Activated CD4-positive, alpha-beta memory T cell treated with anti-CD3 and anti-CD28 coated beads for 36 hours (primary cell): Measurements from ENCODE around the gene CCM2. TPM values are rescaled to one million over a fixed set of nuclear protein-coding genes. Genes with fewer than 3 reads are reported as not detected.

ENCODE experiments used
- CTCF ChIA-PET: fragments of 350-600 bp; sonication (Branson Sonifier 250); formaldehyde crosslinking; loops from one replicate; lab custom pipeline; 2021; ENCODE audit warnings: antibody characterized with exemption, inconsistent platforms; lab: Charles Lee
- POLR2A ChIA-PET: fragments of 350-600 bp; sonication (Branson Sonifier 250); formaldehyde crosslinking; loops from one replicate; lab custom pipeline; 2021; ENCODE audit warnings: antibody characterized with exemption; lab: Charles Lee
- DNase-seq: peaks from one replicate; pipeline ENCODE4 v3.0.0-alpha.2; 2020
- H3K27ac Mint-ChIP-seq: one replicate; pipeline ENCODE4 v1.8.0; 2021; ENCODE audit warnings: mixed read lengths
- H3K27me3 Mint-ChIP-seq: one replicate; pipeline ENCODE4 v1.8.0; 2021; ENCODE audit warnings: mixed read lengths
- H3K36me3 Mint-ChIP-seq: one replicate; pipeline ENCODE4 v1.8.0; 2021; ENCODE audit warnings: mixed read lengths
- H3K4me1 Mint-ChIP-seq: one replicate; pipeline ENCODE4 v1.8.0; 2021; ENCODE audit warnings: low read depth, mixed read lengths
- H3K4me3 Mint-ChIP-seq: one replicate; pipeline ENCODE4 v1.8.0; 2021; ENCODE audit warnings: mild to moderate bottlenecking, mixed read lengths
- H3K9me3 Mint-ChIP-seq: one replicate; pipeline ENCODE4 v1.8.0; 2021; ENCODE audit warnings: mixed read lengths
- intact Hi-C: fragments of 100-400 bp; cut with micrococcal nuclease; formaldehyde crosslinking; loops from one replicate; pipeline ENCODE4 v1.15.1; 2023
- total RNA-seq, 2 experiments: library from RNA; stranded (reverse); gene quantifications; one replicate each; pipeline ENCODE4 v1.2.3, GENCODE V29; 2021

CCM2 gene
- total RNA-seq, 2 experiments from 2014 or later: 85.2 to 89.6 TPM

DNA sequence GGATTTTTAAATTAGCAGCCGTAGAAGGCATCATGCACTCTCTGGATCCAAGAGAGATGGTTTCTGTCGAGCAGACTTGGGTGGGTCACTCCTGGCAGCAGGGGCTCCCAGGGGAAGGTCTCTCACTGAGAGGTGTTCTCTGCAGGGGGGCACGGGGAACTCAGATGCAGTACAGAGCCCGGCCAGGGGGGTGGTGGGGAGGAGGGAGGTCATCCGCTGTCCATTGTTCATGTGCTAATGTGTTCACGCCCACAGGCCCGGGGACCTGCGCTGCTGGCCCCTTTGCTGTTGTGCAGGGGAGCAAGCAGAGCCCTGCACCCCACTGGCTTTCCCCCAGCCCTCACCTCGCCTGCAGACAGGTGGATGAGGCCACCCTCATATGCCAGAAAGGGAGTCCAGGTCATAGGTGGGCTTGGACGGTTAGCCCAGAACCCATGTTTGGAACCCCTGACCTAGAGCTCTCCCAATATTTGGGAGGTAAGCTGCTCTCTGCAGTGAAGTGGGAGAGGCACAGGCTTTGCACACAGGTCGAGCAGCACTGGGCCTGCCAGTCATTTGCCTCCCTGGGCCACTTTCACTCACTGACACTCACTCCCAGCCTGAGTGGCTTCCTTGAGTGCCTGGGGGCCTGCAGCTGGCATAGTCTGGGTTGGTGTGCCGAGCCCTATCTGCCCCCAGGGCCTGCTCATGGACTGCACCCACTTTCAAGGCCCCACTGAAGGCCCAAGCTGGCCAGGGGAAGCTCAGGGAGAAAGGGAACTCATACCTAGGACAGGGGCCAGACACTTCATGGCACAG lies 124.1 kb downstream of the CCM2 start:
- H3K4me3 Mint-ChIP-seq: no peak overlapping the region
- ChIA-PET CTCF (interaction anchor here (0.9 to 3.0 kb wide), 3 partner anchors 12 to 267 kb away, joined by 3 to 15 read pairs (median 4); no protein-coding TSS in a partner anchor), POLR2A (interaction anchor here (1.1 kb wide), 1 partner anchor 9 kb away, joined by 3 read pairs; no protein-coding TSS in a partner anchor)
- H3K9me3 Mint-ChIP-seq: no peaks in the 10 kb centered on the region
- no peak for DNase-seq
- H3K27me3 Mint-ChIP-seq: no peaks in the 10 kb centered on the region
- H3K4me1 Mint-ChIP-seq: peaks cover 16% of the 10 kb centered on the region
- H3K27ac Mint-ChIP-seq: no peak overlapping the region
- no peaks in the 10 kb centered on the region for H3K36me3 Mint-ChIP-seq
- intact Hi-C loops: no loop called here

DNA sequence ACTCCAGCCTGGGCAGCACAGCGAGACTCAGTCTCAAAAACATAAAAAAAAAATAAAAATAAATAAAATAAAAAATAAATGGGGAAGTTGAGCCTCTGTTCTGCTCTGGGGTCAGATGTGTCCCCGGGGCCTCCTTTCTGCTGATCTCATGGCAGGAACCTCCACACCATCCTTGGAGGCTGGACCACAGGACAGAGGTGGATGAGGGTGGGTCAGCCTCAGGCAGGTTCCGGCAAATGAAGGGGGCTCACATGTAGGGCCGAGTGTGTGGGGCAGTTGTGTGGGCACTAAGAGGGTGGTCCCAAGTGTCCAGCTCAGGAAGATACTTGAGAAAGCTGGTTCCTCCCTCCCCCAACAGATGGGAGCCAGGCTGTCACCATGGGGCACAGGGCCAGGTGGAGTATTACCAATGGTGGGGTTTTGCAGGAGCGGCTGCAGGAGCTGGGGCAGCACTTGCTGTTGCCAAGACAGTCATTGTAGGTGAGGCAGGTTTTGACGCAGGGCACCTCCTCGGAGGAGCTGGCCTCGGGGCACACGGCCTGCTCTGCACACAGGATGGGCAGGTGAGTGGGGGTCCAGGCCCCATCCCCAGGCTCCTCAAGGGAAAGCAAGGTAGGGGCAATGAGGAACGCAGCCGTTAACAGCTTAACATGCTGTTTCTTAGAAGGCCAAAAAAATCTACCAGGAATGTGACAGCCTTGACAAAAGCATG lies 125.3 kb downstream of the CCM2 start:
- intact Hi-C loops: no loop called here
- no peaks in the 10 kb centered on the region for H3K36me3 Mint-ChIP-seq
- CTCF ChIA-PET: interaction anchor here (0.6 to 2.0 kb wide), 3 partner anchors 10 to 269 kb away, joined by 3 to 7 read pairs (median 4); no protein-coding TSS in a partner anchor
- no peaks in the 10 kb centered on the region for H3K27me3 Mint-ChIP-seq
- no peak overlapping the region for H3K27ac Mint-ChIP-seq
- H3K4me3 Mint-ChIP-seq: no peak overlapping the region
- POLR2A ChIA-PET: interaction anchor here (0.6 to 0.7 kb wide), 2 partner anchors 124 to 754 kb away, joined by 3 read pairs; no protein-coding TSS in a partner anchor
- H3K4me1 Mint-ChIP-seq: peaks cover 16% of the 10 kb centered on the region
- no peaks in the 10 kb centered on the region for H3K9me3 Mint-ChIP-seq
- DNase-seq: no peak

Other genes with a start within 250 kb of the CCM2 start
- 1,000 to 10,000 TPM; 3,158 to 3,182 TPM for gene PPIA, start 203.5 kb upstream of the CCM2 start, total RNA-seq
- gene H2AZ2, start 152.1 kb upstream of the CCM2 start, total RNA-seq: 100 to 1,000 TPM; 299 to 307 TPM
- 10 to 100 TPM; 21.5 to 23.6 TPM for gene PURB, start 114.7 kb upstream of the CCM2 start, total RNA-seq
- 100 to 1,000 TPM; 429 to 436 TPM for gene MYO1G, start 21.2 kb upstream of the CCM2 start, total RNA-seq
- under 1 TPM; 0.10 to 0.21 TPM for gene NACAD, start 88.8 kb downstream of the CCM2 start, total RNA-seq
- 100 to 1,000 TPM; 135 to 137 TPM for gene TBRG4, start 111.5 kb downstream of the CCM2 start, total RNA-seq
- gene RAMP3, start 157.6 kb downstream of the CCM2 start, total RNA-seq: not detected